AG04449 (cell line): ENCODE data around the gene KCNJ14.

ENCODE experiments used
- CTCF ChIA-PET: fragments of 350-600 bp; formaldehyde crosslinking; extraction: SDS; loops from one replicate; lab custom pipeline; 2021; ENCODE audit warnings: antibody characterized with exemption; lab: Yijun Ruan, JAX
- POLR2A ChIA-PET: fragments of 400-600, 350-600 bp; formaldehyde crosslinking; extraction: SDS; loops from one replicate; lab custom pipeline; 2020; ENCODE audit warnings: antibody characterized with exemption, inconsistent platforms; lab: Yijun Ruan, JAX
- DNase-seq: peaks from one replicate; pipeline ENCODE4 v3.0.0-alpha.2; 2010; ENCODE audit warnings: low read depth, low spot score
- H3K4me3 ChIP-seq: 2 replicates; pipeline ENCODE4 v1.5.1; 2011; ENCODE audit warnings: low read depth, mild to moderate bottlenecking, control low read depth, low read length
- CTCF ChIP-seq: IDR thresholded peaks from one replicate; pipeline ENCODE4 v1.5.1; 2011; ENCODE audit warnings: mild to moderate bottlenecking, moderate library complexity, low read length, control low read depth, inconsistent platforms; ENCODE audit not compliant: insufficient read depth; ENCODE audit errors: missing control alignments

Gene KCNJ14

GRCh38 chr19:48500830-48501493, 45.6 kb downstream of the KCNJ14 start:
- DNase-seq = no peak
- POLR2A ChIA-PET = no interaction called here
- no peak overlapping the region for H3K4me3 ChIP-seq
- TF ChIP-seq CTCF = no peak
- CTCF ChIA-PET = interaction anchor here (0.6 to 1.7 kb wide), 6 partner anchors 66 to 107 kb away, joined by 3 to 8 read pairs (median 4); no protein-coding TSS in a partner anchor

GRCh38 chr19:48501494-48502349, 46.3 kb downstream of the KCNJ14 start:
- CTCF ChIA-PET = interaction anchor here (0.6 to 1.7 kb wide), 9 partner anchors 65 to 106 kb away, joined by 3 to 8 read pairs (median 4); no protein-coding TSS in a partner anchor
- TF ChIP-seq CTCF = no peak
- H3K4me3 ChIP-seq = no peak overlapping the region
- POLR2A ChIA-PET = no interaction called here
- DNase-seq = no peak

- H3K4me3 ChIP-seq = no peak overlapping the region
- TF ChIP-seq CTCF = no peak
- CTCF ChIA-PET = interaction anchor here (1.0 to 1.5 kb wide), 3 partner anchors 81 to 86 kb away, joined by 4 to 5 read pairs (median 5); no protein-coding TSS in a partner anchor
- DNase-seq = no peak
- POLR2A ChIA-PET = no interaction called here
These were observed 47.1 kb downstream of the KCNJ14 start for GRCh38 chr19:48502350-48503018.

GRCh38 chr19:48506138-48506733, 50.9 kb downstream of the KCNJ14 start:
- DNase-seq = no peak
- ChIA-PET POLR2A (interaction anchor here (0.9 to 1.0 kb wide), 2 partner anchors 11 to 113 kb away, joined by 3 to 5 read pairs; partner anchors contain the start of genes RPL18 and SPHK2), CTCF (interaction anchor here (0.9 to 8.0 kb wide), 17 partner anchors 11 to 116 kb away, joined by 3 to 405 read pairs (median 7); no protein-coding TSS in a partner anchor)
- no peak overlapping the region for H3K4me3 ChIP-seq
- peak; percentile 31 for TF ChIP-seq CTCF

GRCh38 chr19:48507911-48508439, 52.6 kb downstream of the KCNJ14 start:
- no peak for TF ChIP-seq CTCF
- DNase-seq = no peak
- ChIA-PET POLR2A (interaction anchor here (0.8 kb wide), 1 partner anchor 13 kb away, joined by 4 read pairs; no protein-coding TSS in a partner anchor), CTCF (interaction anchor here (0.8 to 8.0 kb wide), 12 partner anchors 11 to 189 kb away, joined by 3 to 405 read pairs (median 4); partner anchors contain the start of gene KDELR1)
- H3K4me3 ChIP-seq = no peak overlapping the region
